Activated gamma-delta T cell (primary cell): ENCODE results near the gene EHHADH.
"Not testable (repeated sequence)": the region's sequence is repeated elsewhere in the genome, so short reads cannot be mapped to it uniquely, and the experiment has no call there.

Experiments used
- DNase-seq: peaks from one replicate; lab custom pipeline; 2025; lab: John Stamatoyannopoulos, UW

Gene EHHADH

GRCh38 chr3:185251272-185251671 lies 2.6 kb downstream of the EHHADH start:
- no peak for DNase-seq

- DNase-seq: no peak
Observed at GRCh38 chr3:185250653-185251052, 3.2 kb downstream of the EHHADH start.

GRCh38 chr3:185250247-185250646 lies 3.6 kb downstream of the EHHADH start:
- no peak for DNase-seq

GRCh38 chr3:185242642-185243041 lies 11.2 kb downstream of the EHHADH start:
- no peak for DNase-seq

GRCh38 chr3:185236969-185237368 lies 16.9 kb downstream of the EHHADH start:
- no peak for DNase-seq

GRCh38 chr3:185233328-185233727 lies 20.5 kb downstream of the EHHADH start:
- no peak for DNase-seq

GRCh38 chr3:185226526-185226925 lies 27.3 kb downstream of the EHHADH start:
- not testable (repeated sequence) for DNase-seq

- no peak for DNase-seq
Observed at GRCh38 chr3:185225523-185225922, 28.3 kb downstream of the EHHADH start.

GRCh38 chr3:185225080-185225479 lies 28.8 kb downstream of the EHHADH start:
- no peak for DNase-seq

- DNase-seq: no peak
Observed at GRCh38 chr3:185221203-185221602, 32.6 kb downstream of the EHHADH start.

GRCh38 chr3:185216607-185216958 lies 37.3 kb downstream of the EHHADH start:
- no peak for DNase-seq

- DNase-seq: no peak
Observed at GRCh38 chr3:185215873-185216606, 37.8 kb downstream of the EHHADH start.

GRCh38 chr3:185212559-185212958 lies 41.3 kb downstream of the EHHADH start:
- DNase-seq: no peak

GRCh38 chr3:185212086-185212485 lies 41.8 kb downstream of the EHHADH start:
- no peak for DNase-seq

GRCh38 chr3:185210621-185211142 lies 43.2 kb downstream of the EHHADH start:
- DNase-seq: no peak

GRCh38 chr3:185208823-185209222 lies 45.0 kb downstream of the EHHADH start:
- DNase-seq: no peak

GRCh38 chr3:185207931-185208746 lies 45.7 kb downstream of the EHHADH start:
- DNase-seq: no peak

GRCh38 chr3:185207481-185207880 lies 46.4 kb downstream of the EHHADH start:
- no peak for DNase-seq

- no peak for DNase-seq
Observed at GRCh38 chr3:185205865-185206264, 48.0 kb downstream of the EHHADH start.

GRCh38 chr3:185204894-185205293 lies 49.0 kb downstream of the EHHADH start:
- DNase-seq: no peak

GRCh38 chr3:185200639-185201038 lies 53.2 kb downstream of the EHHADH start:
- no peak for DNase-seq

GRCh38 chr3:185199671-185200070 lies 54.2 kb downstream of the EHHADH start:
- DNase-seq: no peak

GRCh38 chr3:185199206-185199605 lies 54.6 kb downstream of the EHHADH start:
- DNase-seq: no peak
